Measurements from ENCODE around the gene GLUD1.
"Not testable (repeated sequence)": the region's sequence is repeated elsewhere in the genome, so short reads cannot be mapped to it uniquely, and the experiment has no call there.

DNA sequence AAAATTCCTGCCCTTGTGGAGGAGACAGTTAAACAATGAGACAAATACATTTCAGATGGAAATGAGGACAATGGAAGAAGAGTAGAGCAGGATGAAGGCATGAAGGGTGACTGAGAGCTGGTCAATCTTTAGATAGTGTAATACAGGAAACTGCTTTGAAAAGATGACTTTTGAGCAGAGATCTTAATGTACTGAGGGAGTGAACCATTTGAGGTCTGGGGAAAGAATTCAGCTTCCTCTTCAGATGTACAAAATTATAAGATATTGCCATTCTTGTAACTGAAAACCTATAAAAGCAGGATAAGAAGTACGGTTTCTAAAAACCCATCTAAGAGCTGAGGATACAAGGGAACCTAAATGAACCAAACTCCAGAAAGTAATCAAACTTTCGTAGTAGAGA, 39.3 kb upstream of the GLUD1 start:
- TF ChIP-seq CTBP1 (IDR thresholded peaks at IDR 0.05; ENCODE audit: borderline replicate concordance); FOXA1 (IDR thresholded peaks at IDR 0.05); ZNF384 (IDR thresholded peaks at IDR 0.05); TARDBP (IDR thresholded peaks at IDR 0.05); LEF1 (IDR thresholded peaks at IDR 0.05; ENCODE audit: borderline replicate concordance); SP1 (IDR thresholded peaks at IDR 0.05); FOXK2 (IDR thresholded peaks at IDR 0.05); BHLHE40 (IDR thresholded peaks at IDR 0.05; ENCODE audit: borderline replicate concordance); FOXM1 (IDR thresholded peaks at IDR 0.05; ENCODE audit: borderline replicate concordance); ARNT (IDR thresholded peaks at IDR 0.05); ELF4 (IDR thresholded peaks at IDR 0.05); SUZ12 (IDR thresholded peaks at IDR 0.05): not testable (repeated sequence)
- TF ChIP-seq, protein P1, sequence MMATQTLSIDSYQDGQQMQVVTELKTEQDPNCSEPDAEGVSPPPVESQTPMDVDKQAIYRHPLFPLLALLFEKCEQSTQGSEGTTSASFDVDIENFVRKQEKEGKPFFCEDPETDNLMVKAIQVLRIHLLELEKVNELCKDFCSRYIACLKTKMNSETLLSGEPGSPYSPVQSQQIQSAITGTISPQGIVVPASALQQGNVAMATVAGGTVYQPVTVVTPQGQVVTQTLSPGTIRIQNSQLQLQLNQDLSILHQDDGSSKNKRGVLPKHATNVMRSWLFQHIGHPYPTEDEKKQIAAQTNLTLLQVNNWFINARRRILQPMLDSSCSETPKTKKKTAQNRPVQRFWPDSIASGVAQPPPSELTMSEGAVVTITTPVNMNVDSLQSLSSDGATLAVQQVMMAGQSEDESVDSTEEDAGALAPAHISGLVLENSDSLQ (IDR thresholded peaks at IDR 0.05), result not testable (repeated sequence)
